Hippocampal formation (tissue), 2 donors: Measurements from ENCODE around the gene SIPA1.
A peak's percentile ranks its signal among the peaks of the same experiment; 100 is the strongest.

Source experiments
- DNase-seq, 2 donors: peaks; one replicate each; lab custom pipeline; 2025; lab: John Stamatoyannopoulos, UW

The SIPA1 gene

GRCh38 chr11:65607614-65608426 is 30.1 kb upstream of the SIPA1 start:
- no peak for DNase-seq

- DNase-seq: no peak
Measured at GRCh38 chr11:65609229-65609628, 28.7 kb upstream of the SIPA1 start.

GRCh38 chr11:65609665-65610064 is 28.2 kb upstream of the SIPA1 start:
- no peak for DNase-seq

- no peak for DNase-seq
Measured at GRCh38 chr11:65610404-65610803, 27.5 kb upstream of the SIPA1 start.

- peak; percentile 84 to 85 for DNase-seq
Measured at GRCh38 chr11:65611028-65611757, 26.7 kb upstream of the SIPA1 start.

- peak in 1 of 2 donors; percentile 40 for DNase-seq
Measured at GRCh38 chr11:65611758-65612603, 25.9 kb upstream of the SIPA1 start.

- DNase-seq: no peak
Measured at GRCh38 chr11:65612691-65613090, 25.2 kb upstream of the SIPA1 start.

- DNase-seq: no peak
Measured at GRCh38 chr11:65613091-65613928, 24.6 kb upstream of the SIPA1 start.

- DNase-seq: peak; percentile 99 to 100
Measured at GRCh38 chr11:65615229-65615949, 22.5 kb upstream of the SIPA1 start, which contains the start of gene PCNX3. Gene PCNX3, plus strand, starts transcription at chr11:65615776. Its CDS starts 536 bp downstream, at chr11:65616312.

GRCh38 chr11:65615950-65616574 is 21.8 kb upstream of the SIPA1 start:
- no peak for DNase-seq

GRCh38 chr11:65616575-65617001 is 21.3 kb upstream of the SIPA1 start:
- no peak for DNase-seq

GRCh38 chr11:65617136-65617850 is 20.6 kb upstream of the SIPA1 start:
- DNase-seq: no peak

- no peak for DNase-seq
Measured at GRCh38 chr11:65617990-65618751, 19.7 kb upstream of the SIPA1 start.

- no peak for DNase-seq
Measured at GRCh38 chr11:65618763-65619162, 19.1 kb upstream of the SIPA1 start.

GRCh38 chr11:65619281-65619928 is 18.5 kb upstream of the SIPA1 start:
- DNase-seq: no peak

- DNase-seq: no peak
Measured at GRCh38 chr11:65620666-65621065, 17.2 kb upstream of the SIPA1 start.

GRCh38 chr11:65621460-65621859 is 16.4 kb upstream of the SIPA1 start:
- no peak for DNase-seq

GRCh38 chr11:65622011-65622410 is 15.9 kb upstream of the SIPA1 start:
- DNase-seq: no peak
